Hepatocyte (in vitro differentiated cells): ENCODE results near the gene TOLLIP.

Source experiments
- CTCF ChIP-seq: fragments of 200-600 bp; sonication (generic); IDR thresholded peaks from 2 replicates; pipeline ENCODE4 v1.5.1; 2016; ENCODE audit warnings: antibody characterized with exemption, mild to moderate bottlenecking; ENCODE audit not compliant: poor library complexity
- EZH2phosphoT487 ChIP-seq: fragments of 200-600 bp; sonication (generic); IDR thresholded peaks from one replicate; pipeline ENCODE4 v1.6.1; 2018; ENCODE audit warnings: antibody characterized with exemption, mild to moderate bottlenecking, low read depth, moderate library complexity; ENCODE audit not compliant: unreplicated experiment, severe bottlenecking

- TF ChIP-seq CTCF = no peak
- no peak for TF ChIP-seq EZH2phosphoT487
Measured at GRCh38 chr11:1292018-1292643, 17.3 kb downstream of the TOLLIP start.
